Common myeloid progenitor, CD34-positive (primary cell): ENCODE data around the gene PIK3CB.

ENCODE experiments used
- CTCF ChIA-PET: fragments of 350-600 bp; sonication (Branson Sonifier 250); formaldehyde crosslinking; loops from one replicate; lab custom pipeline; 2021; ENCODE audit warnings: antibody characterized with exemption; lab: Charles Lee
- POLR2A ChIA-PET: fragments of 350-600 bp; sonication (Branson Sonifier 250); formaldehyde crosslinking; loops from one replicate; lab custom pipeline; 2021; ENCODE audit warnings: antibody characterized with exemption; lab: Charles Lee
- DNase-seq, 3 donors: peaks; one replicate each; pipeline versions ENCODE4 v3.0.0 to v3.0.0-alpha.2; 2013
- H3K27ac ChIP-seq, 2 experiments: 1 replicate in 1 of 2; 2 replicates in 1 of 2; pipeline ENCODE4 v1.7.0; 2013; ENCODE audit warnings: inconsistent platforms in 2 of 2, low read length in 2 of 2, mild to moderate bottlenecking in 2 of 2, low read depth in 1 of 2, moderate library complexity in 1 of 2; ENCODE audit not compliant: severe bottlenecking in 2 of 2, insufficient read depth in 1 of 2, poor library complexity in 1 of 2
- H3K27me3 ChIP-seq, 5 experiments: replicated peaks in 2 of 5; 1 replicate in 3 of 5; 2 replicates in 2 of 5; pipeline versions ENCODE4 v1.6.1 to v1.7.0; 2013; ENCODE audit warnings: low read length in 4 of 5, mild to moderate bottlenecking in 2 of 5, moderate library complexity in 2 of 5, inconsistent platforms in 1 of 5; ENCODE audit not compliant: insufficient read depth in 5 of 5, control insufficient read depth in 4 of 5
- H3K36me3 ChIP-seq, 4 experiments: 1 replicate in 2 of 4; 2 replicates in 2 of 4; pipeline versions ENCODE4 v1.6.1 to v1.7.0; 2013; ENCODE audit warnings: low read length in 3 of 4, control low read depth in 1 of 4, mild to moderate bottlenecking in 1 of 4; ENCODE audit not compliant: control insufficient read depth in 4 of 4, insufficient read depth in 4 of 4
- H3K4me1 ChIP-seq, 4 experiments: 1 replicate in 3 of 4; 2 replicates in 1 of 4; pipeline versions ENCODE4 v1.6.1 to v1.7.1; 2013; ENCODE audit warnings: low read length in 3 of 4, mild to moderate bottlenecking in 3 of 4, control low read depth in 1 of 4, inconsistent platforms in 1 of 4, moderate library complexity in 1 of 4; ENCODE audit not compliant: control insufficient read depth in 4 of 4, insufficient read depth in 4 of 4; ENCODE audit errors: control extremely low read depth in 1 of 4
- H3K4me3 ChIP-seq, 7 experiments: 1 replicate in 4 of 7; 2 replicates in 3 of 7; pipeline versions ENCODE4 v1.5.1 to v1.7.0; 2013; ENCODE audit warnings: mild to moderate bottlenecking in 7 of 7, low read length in 6 of 7, moderate library complexity in 6 of 7, inconsistent platforms in 2 of 7, low read depth in 2 of 7, control low read depth in 1 of 7; ENCODE audit not compliant: insufficient read depth in 4 of 7, control insufficient read depth in 1 of 7; ENCODE audit errors: extremely low read depth in 1 of 7
- H3K9me3 ChIP-seq, 5 experiments: 1 replicate in 4 of 5; 2 replicates in 1 of 5; pipeline versions ENCODE4 v1.6.1 to v1.7.1; 2013; ENCODE audit warnings: low read length in 4 of 5, mild to moderate bottlenecking in 2 of 5, inconsistent platforms in 1 of 5, low read depth in 1 of 5, moderate library complexity in 1 of 5; ENCODE audit not compliant: control insufficient read depth in 4 of 5, insufficient read depth in 2 of 5; ENCODE audit errors: control extremely low read depth in 1 of 5
- WGBS: methylation state at CpG from one replicate; pipeline ENCODE4 v1.1.5; 2013; ENCODE audit not compliant: insufficient coverage; 5-methylcytosine and 5-hydroxymethylcytosine counted together

The PIK3CB gene

GRCh38 chr3:138862531-138862923 is 27.8 kb upstream of the PIK3CB start:
- Histone ChIP-seq H3K4me1 (peaks cover 0 to 25% (median 7%) of the 10 kb centered on the region in 4 experiments), H3K9me3 (no peaks in the 10 kb centered on the region), H3K36me3 (no peaks in the 10 kb centered on the region), H3K4me3 (no peak overlapping the region), H3K27ac (peak overlapping the region in 1 of 2 experiments; percentile 62), H3K27me3 (no peaks in the 10 kb centered on the region)
- WGBS = 100% methylated on average over 1 of the region's 4 CpGs
- ChIA-PET CTCF (interaction anchor here (0.7 to 1.7 kb wide), 4 partner anchors 13 to 82 kb away, joined by 3 to 8 read pairs (median 3); no protein-coding TSS in a partner anchor), POLR2A (no interaction called here)
- no peak for DNase-seq

- CTCF ChIA-PET = interaction anchor here (0.9 to 1.7 kb wide), 3 partner anchors 14 to 53 kb away, joined by 3 to 5 read pairs (median 3); no protein-coding TSS in a partner anchor
- 98% methylated on average over 5 of the region's 5 CpGs for WGBS
- no peak overlapping the region for H3K27ac ChIP-seq
Observed at GRCh38 chr3:138861798-138862197, 27.1 kb upstream of the PIK3CB start.

GRCh38 chr3:138856799-138857198 is 22.1 kb upstream of the PIK3CB start:
- Histone ChIP-seq H3K27ac (no peak overlapping the region), H3K4me3 (no peak overlapping the region), H3K27me3 (no peaks in the 10 kb centered on the region), H3K9me3 (no peaks in the 10 kb centered on the region), H3K36me3 (no peaks in the 10 kb centered on the region), H3K4me1 (peaks cover 0 to 5% (median 0%) of the 10 kb centered on the region in 4 experiments)
- CTCF ChIA-PET = interaction anchor here (0.7 to 1.0 kb wide), 2 partner anchors 12 to 98 kb away, joined by 3 read pairs; no protein-coding TSS in a partner anchor
- POLR2A ChIA-PET = no interaction called here
- no peak for DNase-seq
- WGBS = no CpG with 5 or more reads among the region's 3 CpGs

More at GRCh38 chr3:138861798-138862197, 27.1 kb upstream of the PIK3CB start:
- Histone ChIP-seq H3K36me3 (no peaks in the 10 kb centered on the region), H3K4me3 (no peak overlapping the region), H3K27me3 (no peaks in the 10 kb centered on the region), H3K9me3 (no peaks in the 10 kb centered on the region), H3K4me1 (peaks cover 0 to 25% (median 7%) of the 10 kb centered on the region in 4 experiments)
- DNase-seq = no peak
- POLR2A ChIA-PET = no interaction called here

GRCh38 chr3:138854940-138855339 is 20.2 kb upstream of the PIK3CB start:
- Histone ChIP-seq H3K36me3 (no peaks in the 10 kb centered on the region), H3K9me3 (no peaks in the 10 kb centered on the region), H3K4me3 (no peak overlapping the region), H3K4me1 (no peaks in the 10 kb centered on the region), H3K27me3 (no peaks in the 10 kb centered on the region), H3K27ac (no peak overlapping the region)
- POLR2A ChIA-PET = no interaction called here
- WGBS = 96% methylated on average over 6 of the region's 7 CpGs
- no peak for DNase-seq
- CTCF ChIA-PET = interaction anchor here (0.7 to 1.3 kb wide), 2 partner anchors 11 to 14 kb away, joined by 3 to 4 read pairs; no protein-coding TSS in a partner anchor

GRCh38 chr3:138854204-138854603 is 19.5 kb upstream of the PIK3CB start:
- POLR2A ChIA-PET = no interaction called here
- H3K36me3 ChIP-seq = no peaks in the 10 kb centered on the region
- CTCF ChIA-PET = interaction anchor here (0.6 to 1.3 kb wide), 2 partner anchors 11 to 64 kb away, joined by 4 to 5 read pairs; no protein-coding TSS in a partner anchor
- H3K27ac ChIP-seq = no peak overlapping the region
- no peaks in the 10 kb centered on the region for H3K9me3 ChIP-seq
- H3K4me3 ChIP-seq = no peak overlapping the region
- no peak for DNase-seq
- WGBS = 100% methylated on average over 2 of the region's 3 CpGs
- no peaks in the 10 kb centered on the region for H3K4me1 ChIP-seq
- H3K27me3 ChIP-seq = no peaks in the 10 kb centered on the region

GRCh38 chr3:138850151-138850550 is 15.4 kb upstream of the PIK3CB start:
- ChIA-PET CTCF (no interaction called here), POLR2A (no interaction called here)
- H3K36me3 ChIP-seq = no peaks in the 10 kb centered on the region
- H3K27ac ChIP-seq = no peak overlapping the region
- 83% methylated on average over 2 of the region's 3 CpGs for WGBS
- H3K4me3 ChIP-seq = no peak overlapping the region
- DNase-seq = peak in 2 of 3 donors; percentile 46 to 52
- no peaks in the 10 kb centered on the region for H3K27me3 ChIP-seq
- H3K9me3 ChIP-seq = no peaks in the 10 kb centered on the region
- no peaks in the 10 kb centered on the region for H3K4me1 ChIP-seq

GRCh38 chr3:138849222-138849940 is 14.7 kb upstream of the PIK3CB start:
- POLR2A ChIA-PET = no interaction called here
- WGBS = 94% methylated on average over 2 of the region's 2 CpGs

More at GRCh38 chr3:138849222-138849940, 14.7 kb upstream of the PIK3CB start:
- Histone ChIP-seq H3K27ac (no peak overlapping the region), H3K36me3 (no peaks in the 10 kb centered on the region), H3K27me3 (no peaks in the 10 kb centered on the region), H3K9me3 (no peaks in the 10 kb centered on the region), H3K4me1 (no peaks in the 10 kb centered on the region), H3K4me3 (no peak overlapping the region)
- no peak for DNase-seq
- CTCF ChIA-PET = interaction anchor here (1.1 kb wide), 1 partner anchor 10 kb away, joined by 4 read pairs; no protein-coding TSS in a partner anchor
